HEK293T (cell line): Measurements from ENCODE around the gene KIF16B.

Source experiments
- CTCF ChIA-PET: fragments of 350-600 bp; formaldehyde crosslinking; extraction: SDS; loops from one replicate; lab custom pipeline; 2021; ENCODE audit warnings: antibody characterized with exemption, inconsistent platforms; lab: Yijun Ruan, JAX
- POLR2A ChIA-PET: fragments of 350-600 bp; formaldehyde crosslinking; extraction: SDS; loops from one replicate; lab custom pipeline; 2020; ENCODE audit warnings: antibody characterized with exemption, inconsistent platforms; lab: Yijun Ruan, JAX
- DNase-seq: peaks from one replicate; pipeline ENCODE4 v3.0.0; 2012; ENCODE audit warnings: mixed read lengths; ENCODE audit errors: extremely low spot score
- ARNT ChIP-seq: fragments of 450-650 bp; IDR thresholded peaks from 2 replicates; pipeline ENCODE4 v1.6.1; 2017; ENCODE audit warnings: mild to moderate bottlenecking
- BHLHE40 ChIP-seq: fragments of 450-650 bp; IDR thresholded peaks from 2 replicates; pipeline ENCODE4 v1.6.1; 2016; ENCODE audit warnings: mild to moderate bottlenecking, moderate library complexity, borderline replicate concordance
- CTBP1 ChIP-seq: fragments of 450-650 bp; IDR thresholded peaks from 2 replicates; pipeline ENCODE4 v1.6.1; 2016; ENCODE audit warnings: borderline replicate concordance
- ELF4 ChIP-seq: fragments of 450-650 bp; IDR thresholded peaks from 2 replicates; pipeline ENCODE4 v1.6.1; 2017; ENCODE audit warnings: antibody characterized with exemption
- FOXA1 ChIP-seq: fragments of 450-650 bp; IDR thresholded peaks from 2 replicates; pipeline ENCODE4 v1.6.1; 2016; ENCODE audit warnings: mild to moderate bottlenecking
- FOXK2 ChIP-seq: fragments of 450-650 bp; IDR thresholded peaks from 2 replicates; pipeline ENCODE4 v1.6.1; 2016; ENCODE audit warnings: mild to moderate bottlenecking
- FOXM1 ChIP-seq: fragments of 450-650 bp; IDR thresholded peaks from 2 replicates; pipeline ENCODE4 v1.6.1; 2017; ENCODE audit warnings: mild to moderate bottlenecking, borderline replicate concordance
- HDGF ChIP-seq: fragments of 450-650 bp; IDR thresholded peaks from 2 replicates; pipeline ENCODE4 v1.6.1; 2017; ENCODE audit warnings: antibody characterized with exemption, borderline replicate concordance
- L3MBTL2 ChIP-seq: fragments of 450-650 bp; conservative IDR thresholded peaks from 2 replicates; pipeline ENCODE4 v1.6.1; 2016; ENCODE audit warnings: mild to moderate bottlenecking
- LEF1 ChIP-seq: fragments of 450-650 bp; IDR thresholded peaks from 2 replicates; pipeline ENCODE4 v1.6.1; 2017; ENCODE audit warnings: mild to moderate bottlenecking, borderline replicate concordance
- NFRKB ChIP-seq: fragments of 450-650 bp; IDR thresholded peaks from 2 replicates; pipeline ENCODE4 v1.6.1; 2016; ENCODE audit warnings: mild to moderate bottlenecking, moderate library complexity
- SP1 ChIP-seq: fragments of 450-650 bp; IDR thresholded peaks from 2 replicates; pipeline ENCODE4 v1.6.1; 2017
- SUZ12 ChIP-seq: fragments of 450-650 bp; IDR thresholded peaks from 2 replicates; pipeline ENCODE4 v1.6.1; 2016; ENCODE audit warnings: mild to moderate bottlenecking
- TARDBP ChIP-seq: fragments of 450-650 bp; IDR thresholded peaks from 2 replicates; pipeline ENCODE4 v1.6.1; 2016
- ZNF384 ChIP-seq: fragments of 450-650 bp; IDR thresholded peaks from 2 replicates; pipeline ENCODE4 v1.6.1; 2016
- TF ChIP-seq, protein P1 (sequence below): fragments of 450-650 bp; IDR thresholded peaks from 2 replicates; pipeline ENCODE4 v1.6.1; 2016

Gene KIF16B

DNA sequence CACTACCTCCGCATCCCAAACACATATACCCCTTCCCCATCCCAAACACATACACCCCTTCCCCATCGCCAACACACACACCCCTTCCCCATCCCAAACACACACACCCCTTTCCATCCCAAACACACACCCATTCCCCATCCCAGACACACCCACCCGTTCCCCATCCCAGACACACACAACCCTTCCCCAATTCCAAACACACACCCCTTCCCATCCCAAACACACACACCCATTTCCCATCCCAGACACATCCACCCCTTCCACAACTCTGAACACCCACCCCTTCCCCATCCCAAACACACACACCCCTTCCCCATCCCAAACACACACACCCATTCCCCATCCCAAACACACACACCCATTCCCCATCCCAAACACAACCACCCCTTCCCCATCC, 314.5 kb downstream of the KIF16B start:
- ChIA-PET CTCF (no interaction called here), POLR2A (no interaction called here)
- TF ChIP-seq SUZ12: no peak
- no peak for TF ChIP-seq NFRKB
- TF ChIP-seq, protein P1, sequence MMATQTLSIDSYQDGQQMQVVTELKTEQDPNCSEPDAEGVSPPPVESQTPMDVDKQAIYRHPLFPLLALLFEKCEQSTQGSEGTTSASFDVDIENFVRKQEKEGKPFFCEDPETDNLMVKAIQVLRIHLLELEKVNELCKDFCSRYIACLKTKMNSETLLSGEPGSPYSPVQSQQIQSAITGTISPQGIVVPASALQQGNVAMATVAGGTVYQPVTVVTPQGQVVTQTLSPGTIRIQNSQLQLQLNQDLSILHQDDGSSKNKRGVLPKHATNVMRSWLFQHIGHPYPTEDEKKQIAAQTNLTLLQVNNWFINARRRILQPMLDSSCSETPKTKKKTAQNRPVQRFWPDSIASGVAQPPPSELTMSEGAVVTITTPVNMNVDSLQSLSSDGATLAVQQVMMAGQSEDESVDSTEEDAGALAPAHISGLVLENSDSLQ: no peak
- no peak for TF ChIP-seq FOXM1
- no peak for TF ChIP-seq ELF4
- no peak for TF ChIP-seq SP1
- TF ChIP-seq TARDBP: no peak
- DNase-seq: no peak

DNA sequence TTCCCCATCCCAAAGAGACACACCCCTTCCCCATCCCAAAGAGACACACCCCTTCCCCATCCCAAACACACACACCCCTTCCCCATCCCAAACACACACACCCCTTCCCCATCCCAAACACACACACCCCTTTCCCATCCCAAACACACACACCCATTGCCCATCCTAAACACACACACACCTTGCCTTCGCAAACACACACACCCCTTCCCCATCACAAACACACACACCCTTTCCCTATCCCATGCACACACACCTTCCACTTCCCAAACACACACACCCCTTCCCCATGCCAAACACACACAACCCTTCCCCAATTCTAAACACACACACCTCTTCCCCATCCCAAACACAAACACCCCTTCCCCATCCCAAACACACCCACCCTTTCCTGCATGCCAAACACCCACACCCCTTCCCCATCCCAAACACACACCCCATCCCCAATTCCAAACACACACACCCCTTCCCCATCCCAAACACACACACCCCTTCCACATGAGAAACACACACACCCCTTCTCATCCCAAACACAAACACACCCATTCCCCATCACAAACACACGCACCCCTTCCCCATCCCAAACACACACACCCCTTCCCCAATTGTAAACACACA, 315.3 kb downstream of the KIF16B start:
- TF ChIP-seq SP1 (no peak), CTBP1 (no peak)
- DNase-seq: no peak
- ChIA-PET POLR2A (no interaction called here), CTCF (no interaction called here)

DNA sequence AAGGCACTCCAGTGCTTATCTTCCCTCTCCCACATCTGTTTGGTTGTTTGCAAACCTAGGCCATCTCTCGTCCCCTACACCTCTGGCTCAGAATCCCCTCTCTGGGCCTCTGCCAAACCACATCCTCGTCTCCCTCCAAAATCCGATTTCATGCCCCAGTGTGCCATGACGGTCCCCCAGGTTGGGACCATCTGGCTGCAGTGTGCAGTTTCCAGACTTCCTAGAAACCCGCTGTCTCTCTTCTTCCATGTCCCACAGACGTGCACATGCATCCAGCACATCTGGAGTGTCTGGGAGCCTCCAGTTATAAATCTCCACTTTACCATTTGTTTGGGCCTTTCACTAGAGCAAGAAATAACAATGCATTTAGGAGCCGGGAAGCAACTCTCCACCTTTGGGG, 316.2 kb downstream of the KIF16B start:
- POLR2A ChIA-PET: no interaction called here
- DNase-seq: no peak
- TF ChIP-seq SP1: no peak
- CTCF ChIA-PET: interaction anchor here (0.6 kb wide), 1 partner anchor 238 kb away, joined by 4 read pairs; no protein-coding TSS in a partner anchor

DNA sequence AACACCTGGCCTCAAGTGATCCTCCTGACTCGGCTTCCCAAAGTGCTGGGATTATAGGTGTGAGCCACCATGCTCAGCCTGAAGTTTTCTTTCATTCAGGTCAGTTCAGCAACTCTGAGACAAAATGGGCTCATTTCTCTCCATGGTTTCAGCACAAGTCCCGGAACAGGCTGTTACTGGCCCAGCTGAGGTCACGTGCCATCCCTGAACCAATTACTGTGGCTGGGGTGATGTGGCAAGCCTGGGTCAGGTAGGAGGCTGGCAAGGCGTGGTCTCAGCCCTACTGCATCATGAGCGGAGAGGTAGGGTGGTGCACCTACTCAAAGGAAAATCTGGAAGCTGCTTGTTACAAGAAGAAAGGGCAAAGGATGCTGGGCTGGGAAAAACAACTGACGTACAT, 326.4 kb downstream of the KIF16B start:
- TF ChIP-seq HDGF (no peak), ARNT (no peak), SP1 (no peak), LEF1 (no peak), SUZ12 (no peak), BHLHE40 (no peak), FOXM1 (no peak), CTBP1 (no peak), FOXK2 (no peak), TARDBP (no peak), FOXA1 (no peak), L3MBTL2 (no peak), NFRKB (no peak), ZNF384 (no peak), ELF4 (no peak)
- TF ChIP-seq, protein P1: no peak
- no peak for DNase-seq
- ChIA-PET CTCF (no interaction called here), POLR2A (no interaction called here)

DNA sequence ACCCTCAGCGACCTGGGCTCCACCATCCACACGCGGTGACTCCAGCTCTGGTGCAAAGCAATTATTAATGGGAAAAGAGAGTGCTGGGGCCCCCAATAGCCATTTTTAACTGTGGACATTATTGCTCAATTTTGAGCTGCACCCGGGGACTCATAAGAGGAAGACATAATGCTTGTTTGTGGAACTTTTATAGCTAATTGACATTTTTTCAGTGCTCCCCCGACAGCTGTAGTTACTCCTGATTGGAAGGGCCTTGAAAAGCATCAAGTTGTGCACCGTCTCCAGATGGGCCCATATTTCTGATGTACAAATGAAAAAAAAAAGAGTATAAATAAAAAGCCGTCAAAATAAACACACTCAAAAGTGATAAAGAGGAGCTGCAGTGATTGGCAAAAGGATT, 327.0 kb downstream of the KIF16B start:
- CTCF ChIA-PET: no interaction called here
- DNase-seq: no peak
- TF ChIP-seq HDGF: no peak
- TF ChIP-seq, protein P1: no peak
- TF ChIP-seq BHLHE40: no peak
- TF ChIP-seq FOXA1: no peak
- no peak for TF ChIP-seq L3MBTL2
- TF ChIP-seq ARNT: no peak
- TF ChIP-seq CTBP1: no peak
- TF ChIP-seq NFRKB: no peak
- POLR2A ChIA-PET: no interaction called here

DNA sequence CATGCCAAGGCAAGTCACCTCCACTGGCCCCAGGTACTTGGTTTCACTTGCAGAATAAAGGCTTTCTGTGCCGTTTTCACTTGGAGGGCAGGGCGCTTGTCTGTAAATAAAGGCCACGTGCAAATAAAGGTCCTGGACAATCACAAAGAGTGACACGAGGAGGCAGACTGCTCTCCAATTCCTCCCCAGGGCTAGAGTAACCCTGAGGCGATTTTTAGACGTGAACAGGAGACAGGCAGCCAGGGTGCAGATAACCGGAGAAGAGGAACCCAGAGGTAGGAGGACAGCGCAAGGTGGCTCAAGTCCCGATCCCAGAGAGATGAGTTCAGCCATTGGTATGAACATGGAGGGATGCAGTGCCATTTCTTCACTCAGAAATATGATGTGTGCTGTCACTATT, 327.4 kb downstream of the KIF16B start:
- TF ChIP-seq, protein P1: no peak
- TF ChIP-seq FOXM1 (no peak), FOXA1 (no peak), SUZ12 (no peak), HDGF (no peak)
- ChIA-PET CTCF (no interaction called here), POLR2A (no interaction called here)
- no peak for DNase-seq

DNA sequence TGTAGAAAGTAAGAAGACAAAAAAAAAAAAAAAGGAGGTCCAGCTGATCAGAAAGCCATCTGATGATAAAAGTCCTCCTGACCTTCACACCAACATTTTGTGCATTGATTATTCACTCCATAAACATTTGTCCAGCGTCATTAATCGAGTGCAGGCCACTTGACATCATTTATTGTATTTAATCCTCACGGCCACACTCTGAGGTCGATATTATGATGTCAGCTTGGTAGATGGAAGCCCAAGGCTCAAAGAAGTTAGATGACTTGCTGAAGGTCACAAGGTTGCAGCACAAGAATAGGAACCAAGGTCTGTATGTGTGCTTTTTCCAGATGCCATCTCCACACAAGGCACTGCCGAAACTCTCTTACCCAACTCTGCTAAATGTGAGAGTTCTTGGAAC, 328.4 kb downstream of the KIF16B start:
- CTCF ChIA-PET: no interaction called here
- DNase-seq: no peak
- POLR2A ChIA-PET: no interaction called here
- TF ChIP-seq ELF4 (no peak), SUZ12 (no peak), CTBP1 (no peak)

DNA sequence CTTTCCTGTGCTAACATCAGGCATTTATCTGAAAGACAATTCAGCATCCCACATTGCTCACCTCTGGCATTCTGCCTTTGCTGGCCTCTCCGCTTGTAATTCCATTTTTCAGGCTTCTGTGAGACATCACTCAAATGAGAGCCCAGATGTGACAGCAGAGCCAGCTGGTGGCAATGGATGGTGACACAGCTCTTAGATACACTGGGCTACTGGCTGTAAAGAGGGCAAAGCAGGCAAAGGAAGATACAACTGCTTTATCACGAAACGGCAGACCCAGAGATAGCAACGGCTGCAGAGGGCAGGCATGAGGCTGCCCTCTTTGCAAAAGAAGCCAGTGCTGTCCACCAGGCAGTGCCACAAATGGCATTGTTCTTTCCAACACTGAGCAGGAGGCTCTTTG, 329.8 kb downstream of the KIF16B start:
- TF ChIP-seq, protein P1: no peak
- TF ChIP-seq LEF1 (no peak), FOXM1 (no peak), ARNT (no peak), BHLHE40 (no peak), SP1 (no peak), NFRKB (no peak), ZNF384 (no peak), SUZ12 (no peak), ELF4 (no peak), FOXA1 (no peak), HDGF (no peak), FOXK2 (no peak)
- POLR2A ChIA-PET: no interaction called here
- DNase-seq: no peak
- CTCF ChIA-PET: no interaction called here
